ENCODE data around the gene EFNB3. TPM values are rescaled to one million over a fixed set of nuclear protein-coding genes. Genes with fewer than 3 reads are reported as not detected.
A peak's percentile ranks its signal among the peaks of the same experiment; 100 is the strongest.

Gene EFNB3
- total and polyA plus RNA-seq, 7 donors = 0.28 to 1.0 (median 0.54) TPM; not detected in 2

DNA sequence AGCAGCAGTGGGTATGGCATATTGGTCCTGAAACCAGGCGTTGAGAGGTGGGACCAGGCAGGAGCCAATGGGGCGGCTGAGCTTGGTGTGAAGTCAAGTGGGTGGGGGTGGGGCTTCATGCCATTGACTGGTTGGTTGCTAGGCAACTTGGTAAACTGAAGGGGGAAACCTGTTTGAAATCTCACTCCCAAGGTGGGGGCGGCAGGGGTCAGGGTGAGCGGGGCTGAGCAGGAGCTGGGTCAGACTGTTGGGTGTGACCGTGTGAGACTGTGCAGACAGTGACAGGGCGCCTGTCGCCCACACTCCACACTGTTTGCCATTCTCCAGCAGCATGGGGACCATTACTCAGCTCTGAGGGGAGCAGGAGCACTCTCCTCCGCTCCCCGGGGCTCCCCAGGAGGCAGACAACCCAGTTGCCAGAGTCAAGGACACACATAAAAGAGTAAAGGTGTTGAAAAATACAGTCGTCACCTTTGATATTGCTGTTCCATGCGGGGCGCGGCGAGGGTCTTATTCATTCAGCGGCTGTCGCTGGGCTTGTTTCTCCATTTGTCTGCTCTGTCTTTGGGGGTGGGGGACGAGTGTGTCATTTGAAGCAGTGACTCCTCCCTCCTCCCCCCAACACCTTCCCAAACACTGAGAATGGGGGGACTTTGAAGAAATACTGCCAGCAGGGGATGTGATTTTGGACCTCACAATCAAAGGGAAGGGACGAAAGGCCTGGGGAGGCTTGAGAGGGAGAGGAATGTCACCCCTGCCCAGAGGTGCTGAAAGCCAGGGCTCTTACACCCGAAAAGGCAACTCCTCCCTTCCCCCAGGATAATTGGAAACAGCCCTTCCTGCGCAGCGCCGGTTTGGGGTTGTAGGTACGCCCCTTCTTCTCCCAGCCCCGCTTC, 1.2 kb upstream of the EFNB3 start:
- Histone ChIP-seq H3K27ac (no peak overlapping the region), H3K27me3 (peaks cover 27 to 77% (median 58%) of the 10 kb centered on the region in 3 donors), H3K9me3 (no peaks in the 10 kb centered on the region), H3K4me1 (peaks cover 0 to 24% (median 17%) of the 10 kb centered on the region in 4 donors), H3K36me3 (peaks cover 0 to 25% (median 11%) of the 10 kb centered on the region in 4 donors), H3K4me3 (no peak overlapping the region)
- TF ChIP-seq CTCF (IDR thresholded peaks at IDR 0.05) (no peak), POLR2AphosphoS5 (IDR thresholded peaks at IDR 0.05) (no peak), EP300 (IDR thresholded peaks at IDR 0.05) (no peak), POLR2A (IDR thresholded peaks at IDR 0.05) (no peak)
- WGBS, 2 donors = 51 to 64% methylated on average over 24 of the region's 24 CpGs
- intact Hi-C loops (cut with DNase I) = no loop called here
- DNase-seq = no peak

DNA sequence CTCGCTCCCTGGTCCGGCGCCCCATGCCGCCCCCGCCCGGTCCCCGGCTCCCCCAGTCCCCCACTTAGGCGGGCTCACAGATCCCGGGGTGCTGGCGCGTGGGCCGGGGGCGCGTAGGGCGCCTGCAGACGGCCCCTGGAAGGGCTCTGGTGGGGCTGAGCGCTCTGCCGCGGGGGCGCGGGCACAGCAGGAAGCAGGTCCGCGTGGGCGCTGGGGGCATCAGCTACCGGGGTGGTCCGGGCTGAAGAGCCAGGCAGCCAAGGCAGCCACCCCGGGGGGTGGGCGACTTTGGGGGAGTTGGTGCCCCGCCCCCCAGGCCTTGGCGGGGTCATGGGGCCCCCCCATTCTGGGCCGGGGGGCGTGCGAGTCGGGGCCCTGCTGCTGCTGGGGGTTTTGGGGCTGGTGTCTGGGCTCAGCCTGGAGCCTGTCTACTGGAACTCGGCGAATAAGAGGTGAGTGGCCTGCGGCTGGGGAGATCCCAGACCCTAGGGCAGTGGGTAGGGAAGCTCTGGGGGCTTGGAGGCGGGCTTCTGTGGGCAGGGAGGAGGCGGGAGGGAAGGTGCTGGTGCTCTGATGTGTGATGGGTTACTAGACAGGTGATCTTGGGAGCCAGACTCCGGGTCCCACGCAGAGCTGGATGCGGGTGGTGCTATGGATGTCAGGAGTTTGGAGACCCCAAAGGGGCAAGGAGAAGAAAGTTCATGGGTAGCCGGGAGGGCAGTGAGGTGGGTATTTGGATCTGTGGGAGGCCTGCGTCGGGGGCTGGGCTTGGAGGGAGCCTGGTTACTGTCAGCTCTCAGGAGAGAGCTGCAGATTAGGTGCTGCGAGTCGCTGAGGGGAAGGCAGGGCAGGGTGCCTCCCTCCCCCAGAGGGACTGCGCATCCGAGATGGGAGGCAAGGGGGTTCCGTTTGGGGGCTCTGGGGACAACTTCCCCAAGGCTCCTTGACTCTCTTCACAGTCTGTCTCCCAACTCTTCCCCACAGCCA, 560 bp downstream of the EFNB3 start:
- intact Hi-C loops (cut with DNase I) = no loop called here
- peak overlapping the region in 3 of 4 donors; percentile 18 to 45 (median 44) for H3K4me3 ChIP-seq
- H3K27ac ChIP-seq = no peak overlapping the region
- peaks cover 0 to 24% (median 11%) of the 10 kb centered on the region in 4 donors for H3K36me3 ChIP-seq
- no peak for DNase-seq
- 4 to 6% methylated on average over 50 of the region's 50 CpGs for WGBS, 2 donors
- H3K27me3 ChIP-seq = peaks cover 27 to 95% (median 75%) of the 10 kb centered on the region in 3 donors
- no peaks in the 10 kb centered on the region for H3K9me3 ChIP-seq
- H3K4me1 ChIP-seq = peaks cover 0 to 24% (median 17%) of the 10 kb centered on the region in 4 donors
- TF ChIP-seq CTCF (IDR thresholded peaks at IDR 0.05) (no peak), POLR2A (IDR thresholded peaks at IDR 0.05) (no peak), POLR2AphosphoS5 (IDR thresholded peaks at IDR 0.05) (no peak), EP300 (IDR thresholded peaks at IDR 0.05) (no peak)

DNA sequence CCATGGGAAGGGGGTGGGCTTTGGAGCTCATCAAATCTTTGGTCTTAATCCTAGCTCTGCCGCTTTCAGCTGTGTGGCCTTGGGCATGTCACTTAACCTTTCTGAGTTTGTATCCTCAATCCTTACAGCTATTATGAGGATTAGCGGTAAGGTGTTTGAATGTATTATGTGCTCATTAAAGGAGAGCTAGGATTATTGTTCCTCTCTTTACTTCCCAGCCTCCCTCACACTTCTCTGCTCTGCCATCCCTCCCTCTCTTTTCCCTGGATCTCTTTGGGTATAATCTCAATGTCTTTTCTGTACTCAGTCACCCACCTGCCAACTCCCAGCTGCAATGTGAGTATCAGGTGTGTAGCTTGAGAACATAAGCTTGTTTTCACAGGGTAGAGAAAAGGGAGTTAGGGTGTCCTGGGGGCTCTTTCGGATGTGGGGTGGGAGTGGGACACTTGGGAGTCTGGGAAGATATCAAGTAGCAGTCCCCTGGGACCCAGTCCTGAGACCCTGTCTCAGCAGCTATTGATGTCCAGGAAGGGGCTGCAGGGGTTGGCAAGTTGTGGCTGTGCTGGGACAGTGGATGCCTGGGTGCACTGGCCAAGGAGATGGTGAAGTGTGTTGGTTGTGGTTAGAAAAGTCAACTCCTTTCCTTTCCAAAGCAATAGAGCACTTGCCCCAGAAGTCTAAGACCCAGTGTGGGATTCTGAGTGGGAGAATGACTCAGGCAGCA, 1.8 kb downstream of the EFNB3 start:
- Histone ChIP-seq H3K36me3 (peaks cover 0 to 11% (median 3%) of the 10 kb centered on the region in 4 donors), H3K27ac (no peak overlapping the region), H3K4me1 (peaks cover 0 to 24% (median 17%) of the 10 kb centered on the region in 4 donors), H3K4me3 (no peak overlapping the region), H3K27me3 (peaks cover 29 to 99% (median 83%) of the 10 kb centered on the region in 3 donors), H3K9me3 (no peaks in the 10 kb centered on the region)
- WGBS, 2 donors = 84 to 88% methylated on average over 3 of the region's 3 CpGs
- TF ChIP-seq POLR2A (IDR thresholded peaks at IDR 0.05) (no peak), CTCF (IDR thresholded peaks at IDR 0.05) (no peak), POLR2AphosphoS5 (IDR thresholded peaks at IDR 0.05) (no peak), EP300 (IDR thresholded peaks at IDR 0.05) (no peak)
- intact Hi-C loops (cut with DNase I) = no loop called here
- DNase-seq = no peak

DNA sequence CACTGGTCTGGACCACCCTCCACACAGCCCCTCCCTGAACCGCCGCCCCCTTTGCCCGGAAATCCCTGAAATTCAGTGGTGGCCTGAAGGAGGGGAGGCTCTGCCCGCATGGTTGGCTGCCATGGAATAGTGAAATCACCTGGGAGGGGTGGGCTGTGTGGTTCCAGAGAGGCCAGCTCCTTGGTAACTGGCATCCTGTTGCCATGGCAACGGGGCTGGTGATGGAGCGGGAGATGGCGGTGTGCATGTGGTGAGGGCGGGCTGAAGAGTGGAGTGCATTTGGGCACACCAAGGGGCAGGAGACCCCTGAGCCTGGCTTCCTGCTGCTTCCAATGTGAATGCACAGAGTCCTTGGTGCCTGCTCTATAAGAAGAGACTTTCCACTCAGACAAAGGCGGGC, 2.4 kb downstream of the EFNB3 start:
- WGBS, 2 donors = 76 to 85% methylated on average over 9 of the region's 9 CpGs
- no peak for DNase-seq
- TF ChIP-seq POLR2AphosphoS5 (IDR thresholded peaks at IDR 0.05) = no peak
- TF ChIP-seq CTCF (IDR thresholded peaks at IDR 0.05) = no peak
- TF ChIP-seq POLR2A (IDR thresholded peaks at IDR 0.05) = no peak
- no peak for TF ChIP-seq EP300 (IDR thresholded peaks at IDR 0.05)
- H3K27ac ChIP-seq = no peak overlapping the region
- peaks cover 35 to 99% (median 85%) of the 10 kb centered on the region in 3 donors for H3K27me3 ChIP-seq
- no peaks in the 10 kb centered on the region for H3K9me3 ChIP-seq
- peaks cover 0 to 5% (median 0%) of the 10 kb centered on the region in 4 donors for H3K36me3 ChIP-seq
- intact Hi-C loops (cut with DNase I) = no loop called here
- H3K4me1 ChIP-seq = peaks cover 0 to 24% (median 17%) of the 10 kb centered on the region in 4 donors
- no peak overlapping the region for H3K4me3 ChIP-seq

All from sigmoid colon (tissue), 7 donors.